HepG2 (cell line): ENCODE results near the gene FGFBP1. TPM values are rescaled to one million over a fixed set of nuclear protein-coding genes. Genes with fewer than 3 reads are reported as not detected.

Source experiments
- ATAC-seq: fragments of 200-7000 bp; cut with Tn5 transposase; 3 replicates; pipeline ENCODE4 v1.9.1; 2020; ENCODE audit warnings: mild to moderate bottlenecking, moderate library complexity
- BruUV-seq: library from RNA; stranded (reverse); fragments of 400-500 nt; replicated peaks from 2 replicates; lab custom pipeline; 2021; lab: Mats Ljungman, UMichigan
- CTCF ChIA-PET: fragments of 300-600 bp; formaldehyde crosslinking; extraction: SDS; loops from one replicate; lab custom pipeline; 2021; ENCODE audit warnings: low total read pairs, inconsistent platforms, low intra/inter-chr PET ratio; lab: Yijun Ruan, JAX
- POLR2A ChIA-PET: fragments of 350-600 bp; sonication (Branson Sonifier 250); formaldehyde crosslinking; loops from one replicate; lab custom pipeline; 2020; ENCODE audit warnings: antibody characterized with exemption, inconsistent platforms; lab: Yijun Ruan, JAX
- DNase-seq: peaks from one replicate; pipeline ENCODE4 v3.0.0-alpha.2; 2015; ENCODE audit warnings: low spot score
- FAIRE-seq: peaks from 3 replicates; lab custom pipeline; 2011; peaks lifted over from hg19 to GRCh38; lab: Jason Lieb, UNC
- H2AFZ ChIP-seq: one replicate; pipeline ENCODE4 v1.6.1; 2011; ENCODE audit warnings: low read length, inconsistent platforms
- H3K27ac ChIP-seq: fragments of 300-600 bp; 3 replicates; pipeline ENCODE4 v1.8.0; 2011; ENCODE audit warnings: mixed run types, mild to moderate bottlenecking, mixed read lengths, low read length, inconsistent platforms; ENCODE audit not compliant: insufficient read depth; ENCODE audit errors: extremely low read length
- H3K27me3 ChIP-seq, 2 experiments: fragments of 200-600 bp in 1 of 2; 2 replicates in 1 of 2; 3 replicates in 1 of 2; pipeline versions ENCODE4 v1.6.0 to v1.8.0; 2011; ENCODE audit warnings: low read length in 2 of 2, mild to moderate bottlenecking in 2 of 2, moderate library complexity in 2 of 2, inconsistent platforms in 1 of 2; ENCODE audit not compliant: insufficient read depth in 2 of 2, control insufficient read depth in 1 of 2
- H3K36me3 ChIP-seq, 2 experiments: fragments of 200-600 bp in 1 of 2; replicated peaks in 1 of 2; 2 replicates in 1 of 2; 3 replicates in 1 of 2; pipeline versions ENCODE4 v1.5.1 to v1.8.0; 2011; ENCODE audit warnings: low read length in 2 of 2, inconsistent platforms in 1 of 2; ENCODE audit not compliant: insufficient read depth in 2 of 2, control insufficient read depth in 1 of 2
- H3K4me1 ChIP-seq: 2 replicates; pipeline ENCODE4 v1.5.1; 2012; ENCODE audit warnings: low read length, inconsistent platforms; ENCODE audit not compliant: insufficient read depth
- H3K4me2 ChIP-seq: 2 replicates; pipeline ENCODE4 v1.6.0; 2011; ENCODE audit warnings: low read depth, low read length, inconsistent platforms
- H3K4me3 ChIP-seq, 3 experiments: fragments of 200-600 bp in 1 of 3; sonication (generic), shearing (Covaris generic) in 1 of 3; replicated peaks in 1 of 3; 2 replicates each; pipeline ENCODE4 v1.5.1; 2011 to 2016; ENCODE audit warnings: low read length in 3 of 3, inconsistent platforms in 2 of 3, low read depth in 2 of 3, mild to moderate bottlenecking in 2 of 3, control low read depth in 1 of 3, mixed read lengths in 1 of 3; ENCODE audit not compliant: insufficient read depth in 1 of 3
- H3K79me2 ChIP-seq: one replicate; pipeline ENCODE4 v1.6.1; 2011; ENCODE audit warnings: low read length, inconsistent platforms; ENCODE audit not compliant: insufficient read depth
- H3K9ac ChIP-seq: 2 replicates; pipeline ENCODE4 v1.6.0; 2011; ENCODE audit warnings: mild to moderate bottlenecking, low read depth, low read length, inconsistent platforms; ENCODE audit not compliant: insufficient read depth
- H3K9me3 ChIP-seq: 2 replicates; pipeline ENCODE4 v1.5.1; 2012; ENCODE audit warnings: mild to moderate bottlenecking, low read length
- H4K20me1 ChIP-seq: 2 replicates; pipeline ENCODE4 v1.6.0; 2011; ENCODE audit warnings: inconsistent platforms, mild to moderate bottlenecking, low read length, moderate library complexity; ENCODE audit not compliant: insufficient read depth
- MZF1 ChIP-seq: sonication (generic); formaldehyde crosslinking; IDR thresholded peaks from 2 replicates; pipeline ENCODE4 v1.8.1; 2023; ENCODE audit warnings: mild to moderate bottlenecking, missing genetic modification reagents, borderline replicate concordance
- REL ChIP-seq: sonication (generic); formaldehyde crosslinking; conservative IDR thresholded peaks from 2 replicates; pipeline ENCODE4 v1.8.0; 2022; ENCODE audit warnings: mild to moderate bottlenecking, missing genetic modification reagents, moderate library complexity
- ZBTB3 ChIP-seq: sonication (generic); formaldehyde crosslinking; IDR thresholded peaks from 2 replicates; pipeline ENCODE4 v1.4.0; 2020; ENCODE audit warnings: low read depth, mild to moderate bottlenecking, moderate library complexity, missing genetic modification reagents, borderline replicate concordance
- ZHX2 ChIP-seq, 2 experiments: sonication (generic) in 1 of 2; formaldehyde crosslinking in 1 of 2; IDR thresholded peaks; 2 replicates each; pipeline versions ENCODE4 v1.6.1 to v1.9.0; 2014 to 2022; ENCODE audit warnings: antibody characterized with exemption in 1 of 2, borderline replicate concordance in 1 of 2, inconsistent platforms in 1 of 2, low read depth in 1 of 2, missing genetic modification reagents in 1 of 2
- ZNF564 ChIP-seq: sonication (generic); formaldehyde crosslinking; IDR thresholded peaks from 2 replicates; pipeline ENCODE4 v1.8.1; 2023; ENCODE audit warnings: mild to moderate bottlenecking, missing genetic modification reagents
- ZNF589 ChIP-seq: sonication (generic); formaldehyde crosslinking; conservative IDR thresholded peaks from 2 replicates; pipeline ENCODE4 v1.8.0; 2022; ENCODE audit warnings: mild to moderate bottlenecking, moderate library complexity, missing genetic modification reagents
- WGBS: methylation state at CpG from one replicate; pipeline ENCODE4 v1.1.6; 2017; ENCODE audit warnings: low lambda C conversion rate; 5-methylcytosine and 5-hydroxymethylcytosine counted together
- in situ Hi-C: cut with HindIII; loops from 2 replicates; pipeline ENCODE4 v1.10.0; 2017; ENCODE audit warnings: low pct_unique_long_range_greater_than_20kb; ENCODE audit not compliant: extremely low pct_ligation_motif_present
- intact Hi-C: fragments of 100-400 bp; cut with micrococcal nuclease; formaldehyde crosslinking; loops from one replicate; pipeline ENCODE4 v1.10.0; 2022; ENCODE audit not compliant: unreplicated experiment
- polyA plus RNA-seq, 8 experiments: library from polyadenylated mRNA; depleted of rRNA in 3 of 8; stranded (reverse) in 7 of 8; unstranded in 1 of 8; fragments of >200 nt; fragmentation: Illumina TruSeq in 4 of 8; extraction: Trizol in 4 of 8; gene quantifications; 2 replicates each; pipeline versions ENCODE4 v1.2.1 to v1.2.3, GENCODE V29; 2011 to 2016; ENCODE audit warnings: low read depth in 4 of 8, missing spikeins in 1 of 8, mixed read lengths in 1 of 8; ENCODE audit not compliant: insufficient read depth in 1 of 8
- total RNA-seq, 5 experiments: library from RNA; depleted of rRNA; stranded (reverse); fragments of >200 nt; fragmentation: Illumina TruSeq; extraction: Trizol; gene quantifications; 2 replicates each; pipeline ENCODE4 v1.2.3, GENCODE V29; 2016; ENCODE audit warnings: low read depth in 1 of 5
- TF ChIP-seq, protein P1 (sequence below): sonication (generic); formaldehyde crosslinking; IDR thresholded peaks from 2 replicates; pipeline ENCODE4 v1.8.0; 2022; ENCODE audit warnings: missing genetic modification reagents, mild to moderate bottlenecking, moderate library complexity, borderline replicate concordance
- TF ChIP-seq, protein P2 (sequence below): sonication (generic); formaldehyde crosslinking; IDR thresholded peaks from 2 replicates; pipeline ENCODE4 v1.4.0; 2020; ENCODE audit warnings: missing genetic modification reagents
- TF ChIP-seq, protein P3 (sequence below): sonication (generic); formaldehyde crosslinking; IDR thresholded peaks from 2 replicates; pipeline ENCODE4 v1.9.0; 2022; ENCODE audit warnings: missing genetic modification reagents, mild to moderate bottlenecking, borderline replicate concordance

The FGFBP1 gene
- total and polyA plus RNA-seq, 2 of the 13 experiments (the other 11 are each of a cell fraction or from before 2014, with no cell fraction given): not detected

GRCh38 chr4:15926486-15926885, 12.1 kb downstream of the FGFBP1 start:
- Histone ChIP-seq H3K79me2 (no peaks in the 10 kb centered on the region), H4K20me1 (no peaks in the 10 kb centered on the region), H3K4me1 (no peaks in the 10 kb centered on the region), H3K4me2 (no peak overlapping the region), H3K27ac (no peak overlapping the region), H3K4me3 (no peak overlapping the region), H3K9me3 (no peaks in the 10 kb centered on the region), H3K9ac (no peak overlapping the region), H2AFZ (no peak overlapping the region)
- intact Hi-C loops: no loop called here
- no peak for DNase-seq
- in situ Hi-C loops: no loop called here
- CTCF ChIA-PET: no interaction called here
- FAIRE-seq: no peak
- TF ChIP-seq, protein P1, sequence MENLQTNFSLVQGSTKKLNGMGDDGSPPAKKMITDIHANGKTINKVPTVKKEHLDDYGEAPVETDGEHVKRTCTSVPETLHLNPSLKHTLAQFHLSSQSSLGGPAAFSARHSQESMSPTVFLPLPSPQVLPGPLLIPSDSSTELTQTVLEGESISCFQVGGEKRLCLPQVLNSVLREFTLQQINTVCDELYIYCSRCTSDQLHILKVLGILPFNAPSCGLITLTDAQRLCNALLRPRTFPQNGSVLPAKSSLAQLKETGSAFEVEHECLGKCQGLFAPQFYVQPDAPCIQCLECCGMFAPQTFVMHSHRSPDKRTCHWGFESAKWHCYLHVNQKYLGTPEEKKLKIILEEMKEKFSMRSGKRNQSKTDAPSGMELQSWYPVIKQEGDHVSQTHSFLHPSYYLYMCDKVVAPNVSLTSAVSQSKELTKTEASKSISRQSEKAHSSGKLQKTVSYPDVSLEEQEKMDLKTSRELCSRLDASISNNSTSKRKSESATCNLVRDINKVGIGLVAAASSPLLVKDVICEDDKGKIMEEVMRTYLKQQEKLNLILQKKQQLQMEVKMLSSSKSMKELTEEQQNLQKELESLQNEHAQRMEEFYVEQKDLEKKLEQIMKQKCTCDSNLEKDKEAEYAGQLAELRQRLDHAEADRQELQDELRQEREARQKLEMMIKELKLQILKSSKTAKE (CRISPR knock-in tag): no peak
- TF ChIP-seq ZNF589 (no peak), ZHX2 (IDR thresholded peaks at IDR 0.05; ENCODE audit: low read depth) (no peak), ZHX2 (CRISPR knock-in tag; IDR thresholded peaks at IDR 0.05; ENCODE audit: borderline replicate concordance) (no peak), ZNF564 (CRISPR knock-in tag) (no peak), ZBTB3 (no peak), REL (CRISPR knock-in tag) (no peak), MZF1 (CRISPR knock-in tag) (no peak)
- TF ChIP-seq, protein P2, sequence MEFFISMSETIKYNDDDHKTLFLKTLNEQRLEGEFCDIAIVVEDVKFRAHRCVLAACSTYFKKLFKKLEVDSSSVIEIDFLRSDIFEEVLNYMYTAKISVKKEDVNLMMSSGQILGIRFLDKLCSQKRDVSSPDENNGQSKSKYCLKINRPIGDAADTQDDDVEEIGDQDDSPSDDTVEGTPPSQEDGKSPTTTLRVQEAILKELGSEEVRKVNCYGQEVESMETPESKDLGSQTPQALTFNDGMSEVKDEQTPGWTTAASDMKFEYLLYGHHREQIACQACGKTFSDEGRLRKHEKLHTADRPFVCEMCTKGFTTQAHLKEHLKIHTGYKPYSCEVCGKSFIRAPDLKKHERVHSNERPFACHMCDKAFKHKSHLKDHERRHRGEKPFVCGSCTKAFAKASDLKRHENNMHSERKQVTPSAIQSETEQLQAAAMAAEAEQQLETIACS (CRISPR knock-in tag): no peak
- TF ChIP-seq, protein P3, sequence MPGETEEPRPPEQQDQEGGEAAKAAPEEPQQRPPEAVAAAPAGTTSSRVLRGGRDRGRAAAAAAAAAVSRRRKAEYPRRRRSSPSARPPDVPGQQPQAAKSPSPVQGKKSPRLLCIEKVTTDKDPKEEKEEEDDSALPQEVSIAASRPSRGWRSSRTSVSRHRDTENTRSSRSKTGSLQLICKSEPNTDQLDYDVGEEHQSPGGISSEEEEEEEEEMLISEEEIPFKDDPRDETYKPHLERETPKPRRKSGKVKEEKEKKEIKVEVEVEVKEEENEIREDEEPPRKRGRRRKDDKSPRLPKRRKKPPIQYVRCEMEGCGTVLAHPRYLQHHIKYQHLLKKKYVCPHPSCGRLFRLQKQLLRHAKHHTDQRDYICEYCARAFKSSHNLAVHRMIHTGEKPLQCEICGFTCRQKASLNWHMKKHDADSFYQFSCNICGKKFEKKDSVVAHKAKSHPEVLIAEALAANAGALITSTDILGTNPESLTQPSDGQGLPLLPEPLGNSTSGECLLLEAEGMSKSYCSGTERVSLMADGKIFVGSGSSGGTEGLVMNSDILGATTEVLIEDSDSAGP (CRISPR knock-in tag): no peak
- TF ChIP-seq, all 625 proteins: peak for 0
- peaks cover 3 to 28% of the 10 kb centered on the region in 2 experiments; a peak in 2 of 5 replicates for H3K27me3 ChIP-seq
- H3K36me3 ChIP-seq: no peaks in the 10 kb centered on the region
- WGBS: 30% methylated on average over 7 of the region's 7 CpGs
- no peak for ATAC-seq
- BruUV-seq: no TSS peak
- POLR2A ChIA-PET: no interaction called here
